ENCODE measurements around the gene TMEM270. TPM values are rescaled to one million over a fixed set of nuclear protein-coding genes. Genes with fewer than 3 reads are reported as not detected.
A peak's percentile ranks its signal among the peaks of the same experiment; 100 is the strongest.

TMEM270 gene
- total RNA-seq, 3 donors from 2014 or later, result not detected

DNA sequence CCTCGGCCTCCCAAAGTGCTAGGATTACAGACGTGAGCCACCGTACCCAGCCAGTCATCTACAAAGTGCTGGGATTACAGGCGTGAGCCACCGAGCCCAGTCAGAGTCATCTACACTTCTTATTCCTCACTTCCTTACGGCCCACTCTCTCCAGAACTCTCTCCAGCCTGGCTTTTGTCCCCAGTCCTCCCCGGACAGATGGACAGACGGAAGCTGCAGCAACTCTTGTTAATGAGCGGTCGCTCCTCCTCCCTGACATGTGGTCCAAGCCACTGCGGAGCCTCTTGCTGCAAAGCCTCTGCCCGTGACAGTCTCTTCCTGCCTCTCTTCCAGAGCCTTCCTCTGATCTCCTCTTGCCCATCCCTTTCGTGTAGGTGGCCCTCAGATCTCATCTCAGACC, 45.9 kb downstream of the TMEM270 start:
- intact Hi-C loops (cut with DNase I, micrococcal nuclease), result no loop called here
- no peaks in the 10 kb centered on the region for H3K9me3 ChIP-seq
- no peak overlapping the region for H3K4me3 ChIP-seq
- no peak for ATAC-seq
- no peaks in the 10 kb centered on the region for H3K4me1 ChIP-seq (ENCODE audit: low read depth)
- TF ChIP-seq, protein P1, sequence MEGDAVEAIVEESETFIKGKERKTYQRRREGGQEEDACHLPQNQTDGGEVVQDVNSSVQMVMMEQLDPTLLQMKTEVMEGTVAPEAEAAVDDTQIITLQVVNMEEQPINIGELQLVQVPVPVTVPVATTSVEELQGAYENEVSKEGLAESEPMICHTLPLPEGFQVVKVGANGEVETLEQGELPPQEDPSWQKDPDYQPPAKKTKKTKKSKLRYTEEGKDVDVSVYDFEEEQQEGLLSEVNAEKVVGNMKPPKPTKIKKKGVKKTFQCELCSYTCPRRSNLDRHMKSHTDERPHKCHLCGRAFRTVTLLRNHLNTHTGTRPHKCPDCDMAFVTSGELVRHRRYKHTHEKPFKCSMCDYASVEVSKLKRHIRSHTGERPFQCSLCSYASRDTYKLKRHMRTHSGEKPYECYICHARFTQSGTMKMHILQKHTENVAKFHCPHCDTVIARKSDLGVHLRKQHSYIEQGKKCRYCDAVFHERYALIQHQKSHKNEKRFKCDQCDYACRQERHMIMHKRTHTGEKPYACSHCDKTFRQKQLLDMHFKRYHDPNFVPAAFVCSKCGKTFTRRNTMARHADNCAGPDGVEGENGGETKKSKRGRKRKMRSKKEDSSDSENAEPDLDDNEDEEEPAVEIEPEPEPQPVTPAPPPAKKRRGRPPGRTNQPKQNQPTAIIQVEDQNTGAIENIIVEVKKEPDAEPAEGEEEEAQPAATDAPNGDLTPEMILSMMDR (IDR thresholded peaks at IDR 0.05), result no peak
- peak in 1 of 3 donors; percentile 14 for DNase-seq
- H3K36me3 ChIP-seq (ENCODE audit: low read depth), result no peaks in the 10 kb centered on the region

DNA sequence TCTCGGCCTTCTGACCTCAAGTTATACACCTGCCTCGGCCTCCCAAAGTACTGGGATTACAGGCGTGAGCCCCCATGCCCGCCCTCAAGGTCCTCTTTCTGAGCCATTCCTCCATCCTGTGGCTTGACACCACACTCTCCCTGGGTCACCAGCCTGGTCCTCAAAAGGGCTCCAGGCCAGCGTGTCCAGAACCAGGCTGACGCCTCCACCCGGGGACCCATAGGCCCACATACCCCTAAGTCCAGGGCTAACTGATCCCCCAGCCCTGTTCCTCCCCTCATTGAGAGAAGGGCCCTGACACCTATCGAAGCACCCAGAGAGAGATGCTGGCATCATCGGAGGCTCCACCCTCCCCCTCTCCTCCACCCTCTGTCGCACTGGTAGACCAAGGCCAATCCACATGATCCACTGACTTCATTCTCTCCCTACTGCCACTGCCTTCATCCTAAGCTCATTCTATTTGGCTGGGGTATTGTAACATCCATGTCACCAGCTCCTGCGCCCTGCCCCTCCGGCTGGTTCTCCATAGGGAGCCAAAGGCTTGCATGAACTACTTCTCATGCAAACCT, 46.7 kb downstream of the TMEM270 start:
- no peaks in the 10 kb centered on the region for H3K36me3 ChIP-seq (ENCODE audit: low read depth)
- intact Hi-C loops (cut with DNase I, micrococcal nuclease), result no loop called here
- no peak for ATAC-seq
- H3K4me1 ChIP-seq (ENCODE audit: low read depth), result no peaks in the 10 kb centered on the region
- no peak overlapping the region for H3K4me3 ChIP-seq
- peak in 1 of 3 donors; percentile 9 for DNase-seq
- no peaks in the 10 kb centered on the region for H3K9me3 ChIP-seq
- TF ChIP-seq, protein P1 (IDR thresholded peaks at IDR 0.05), result no peak

DNA sequence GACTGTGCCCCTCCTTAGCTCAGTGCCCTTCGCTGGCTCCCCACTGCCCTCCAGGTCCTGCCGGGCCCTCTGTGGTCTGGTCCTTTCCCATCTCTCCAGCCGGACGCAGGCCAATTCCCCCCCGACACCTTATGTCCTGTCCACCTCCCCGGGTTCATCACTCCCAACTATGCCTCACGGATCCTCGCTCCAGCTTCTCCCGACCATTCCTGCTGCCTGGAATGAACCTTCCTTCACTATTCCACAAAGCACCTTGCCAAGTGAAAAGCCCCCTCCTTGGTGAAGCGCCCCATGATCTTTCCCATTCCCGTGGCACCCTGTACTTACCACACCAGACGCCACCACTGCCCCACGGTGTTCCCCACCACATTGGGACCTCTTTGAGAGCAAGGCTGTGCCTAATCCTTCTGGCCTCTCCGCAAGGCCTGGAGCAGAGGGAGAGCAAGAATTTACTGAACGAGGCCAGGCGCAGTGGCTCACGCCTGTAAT, 47.2 kb downstream of the TMEM270 start:
- intact Hi-C loops (cut with DNase I, micrococcal nuclease), result no loop called here
- no peaks in the 10 kb centered on the region for H3K4me1 ChIP-seq (ENCODE audit: low read depth)
- no peaks in the 10 kb centered on the region for H3K36me3 ChIP-seq (ENCODE audit: low read depth)
- ATAC-seq (no peak), DNase-seq (peak in 1 of 3 donors; percentile 20)
- no peak overlapping the region for H3K4me3 ChIP-seq
- TF ChIP-seq, protein P1 (IDR thresholded peaks at IDR 0.05), result no peak
- no peaks in the 10 kb centered on the region for H3K9me3 ChIP-seq

DNA sequence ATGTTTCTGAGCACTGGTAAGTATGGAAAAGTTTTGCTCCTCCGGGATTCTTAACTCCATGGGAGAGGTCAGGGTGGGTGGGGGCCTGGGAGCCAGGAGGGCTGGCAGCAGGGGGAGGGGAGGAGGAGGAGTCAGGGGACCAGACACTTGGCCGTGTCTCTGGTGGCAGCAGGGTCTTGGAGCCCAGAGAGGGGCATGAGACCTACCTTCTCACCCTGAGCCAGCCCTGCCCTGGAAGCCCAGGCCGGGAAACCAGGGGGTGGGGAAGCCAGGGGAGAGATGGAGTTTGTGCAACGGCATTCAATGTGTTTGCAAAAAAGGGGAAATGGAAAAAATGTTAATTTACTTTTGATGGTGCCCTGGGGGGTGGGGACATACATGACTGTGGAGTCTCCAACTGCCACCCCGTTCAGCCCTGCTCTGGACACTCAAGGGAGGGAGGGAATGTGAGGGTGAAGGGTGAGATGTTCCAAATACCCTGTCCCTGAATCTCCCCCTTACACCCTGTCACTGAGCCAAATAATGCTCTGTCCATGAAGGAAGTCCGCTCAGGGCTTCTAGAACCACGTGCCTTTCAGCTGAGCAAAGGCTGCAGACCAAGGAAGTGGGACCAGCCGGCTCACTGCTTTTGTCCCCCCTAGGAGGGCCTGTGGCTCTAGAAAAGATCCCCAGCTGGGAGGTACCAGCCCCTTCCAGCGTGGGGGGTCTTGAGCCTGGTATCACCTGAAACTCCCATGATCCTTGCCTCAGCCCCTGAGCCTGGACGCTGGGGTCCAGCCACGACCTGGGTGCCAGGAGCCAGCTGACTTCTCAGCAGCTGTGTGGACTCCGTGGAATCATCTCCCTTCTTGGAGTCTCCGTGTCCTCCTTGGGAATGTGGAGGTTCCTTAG, 48.3 kb downstream of the TMEM270 start:
- intact Hi-C loops (cut with DNase I, micrococcal nuclease), result no loop called here
- ATAC-seq (no peak), DNase-seq (no peak)
- no peaks in the 10 kb centered on the region for H3K4me1 ChIP-seq (ENCODE audit: low read depth)
- TF ChIP-seq, protein P1 (IDR thresholded peaks at IDR 0.05), result no peak
- no peaks in the 10 kb centered on the region for H3K9me3 ChIP-seq
- H3K36me3 ChIP-seq (ENCODE audit: low read depth), result no peaks in the 10 kb centered on the region
- H3K4me3 ChIP-seq, result no peak overlapping the region

DNA sequence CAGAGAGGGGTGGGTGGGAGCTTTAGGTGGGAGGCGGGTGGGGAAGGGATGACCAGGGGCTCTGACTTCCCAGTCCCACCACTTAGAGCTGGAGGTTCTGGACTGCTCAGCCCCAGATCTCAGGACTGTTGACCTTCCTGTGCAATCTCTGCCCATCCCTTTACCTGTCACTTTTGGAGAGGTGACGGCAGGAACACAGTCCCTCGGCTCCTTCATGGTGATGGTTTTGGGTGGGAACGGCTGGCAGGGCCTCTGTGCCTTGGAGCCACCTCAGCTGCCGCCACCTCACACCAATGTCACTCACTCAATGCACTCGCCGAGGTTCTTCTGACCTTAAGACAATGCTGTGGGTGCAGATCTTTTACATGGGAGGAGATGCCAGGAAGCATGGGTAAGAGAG, 49.0 kb downstream of the TMEM270 start:
- DNase-seq (no peak), ATAC-seq (no peak)
- H3K4me3 ChIP-seq, result no peak overlapping the region
- no peaks in the 10 kb centered on the region for H3K36me3 ChIP-seq (ENCODE audit: low read depth)
- H3K4me1 ChIP-seq (ENCODE audit: low read depth), result no peaks in the 10 kb centered on the region
- intact Hi-C loops (cut with DNase I, micrococcal nuclease), result no loop called here
- TF ChIP-seq, protein P1 (IDR thresholded peaks at IDR 0.05), result no peak
- H3K9me3 ChIP-seq, result no peaks in the 10 kb centered on the region

Data from mucosa of descending colon (tissue), 3 donors.